ENCODE results near the gene CAPZA1. TPM values are rescaled to one million over a fixed set of nuclear protein-coding genes. Genes with fewer than 3 reads are reported as not detected.

The CAPZA1 gene
- total RNA-seq, 2 experiments from 2014 or later: 166 to 179 TPM

GRCh38 chr1:112685913-112686312 is 66.3 kb downstream of the CAPZA1 start:
- Histone ChIP-seq H3K36me3 (ENCODE audit: insufficient read depth, low read length) (peaks cover 20% of the 10 kb centered on the region), H3K27me3 (ENCODE audit: control insufficient read depth in 1 of 2, insufficient read depth in 2 of 2, low read length in 2 of 2) (no peaks in the 10 kb centered on the region), H3K27ac (ENCODE audit: low read depth in 1 of 2, low read length in 2 of 2) (no peak overlapping the region), H3K4me1 (ENCODE audit: insufficient read depth, low read length) (no peaks in the 10 kb centered on the region), H3K4me3 (ENCODE audit: low read length) (no peak overlapping the region), H3K9me3 (ENCODE audit: control insufficient read depth in 1 of 2, insufficient read depth in 1 of 2, low read length in 2 of 2) (no peaks in the 10 kb centered on the region)
- POLR2A ChIA-PET: no interaction called here
- H3K4me1 Mint-ChIP-seq (ENCODE audit: low read depth): peaks cover 7% of the 10 kb centered on the region
- intact Hi-C loops (cut with DNase I, micrococcal nuclease): no loop called here
- H3K4me3 Mint-ChIP-seq: no peak overlapping the region
- CTCF ChIA-PET: interaction anchor here (1.1 kb wide), 1 partner anchor 184 kb away, joined by 3 read pairs; no protein-coding TSS in a partner anchor
- ATAC-seq (ENCODE audit: poor library complexity): no peak
- H3K27me3 Mint-ChIP-seq: no peaks in the 10 kb centered on the region
- H3K9me3 Mint-ChIP-seq: no peaks in the 10 kb centered on the region
- no peak overlapping the region for H3K27ac Mint-ChIP-seq
- no peak for DNase-seq
- H3K36me3 Mint-ChIP-seq (ENCODE audit: low read depth): peaks cover 37% of the 10 kb centered on the region
- no peak for TF ChIP-seq CTCF (IDR thresholded peaks at IDR 0.05)

GRCh38 chr1:112686417-112686816 is 66.8 kb downstream of the CAPZA1 start:
- H3K27ac ChIP-seq (ENCODE audit: low read depth in 1 of 2, low read length in 2 of 2): no peak overlapping the region
- Mint-ChIP-seq H3K27ac (no peak overlapping the region), H3K27me3 (no peaks in the 10 kb centered on the region), H3K4me1 (ENCODE audit: low read depth) (peaks cover 7% of the 10 kb centered on the region), H3K36me3 (ENCODE audit: low read depth) (peaks cover 41% of the 10 kb centered on the region), H3K9me3 (no peaks in the 10 kb centered on the region), H3K4me3 (no peak overlapping the region)
- no peaks in the 10 kb centered on the region for H3K9me3 ChIP-seq (ENCODE audit: control insufficient read depth in 1 of 2, insufficient read depth in 1 of 2, low read length in 2 of 2)
- intact Hi-C loops (cut with DNase I, micrococcal nuclease): no loop called here
- no peaks in the 10 kb centered on the region for H3K4me1 ChIP-seq (ENCODE audit: insufficient read depth, low read length)
- ATAC-seq (ENCODE audit: poor library complexity): no peak
- no peaks in the 10 kb centered on the region for H3K27me3 ChIP-seq (ENCODE audit: control insufficient read depth in 1 of 2, insufficient read depth in 2 of 2, low read length in 2 of 2)
- peaks cover 23% of the 10 kb centered on the region for H3K36me3 ChIP-seq (ENCODE audit: insufficient read depth, low read length)
- ChIA-PET POLR2A (no interaction called here), CTCF (interaction anchor here (1.1 kb wide), 1 partner anchor 184 kb away, joined by 3 read pairs; no protein-coding TSS in a partner anchor)
- DNase-seq: no peak
- no peak overlapping the region for H3K4me3 ChIP-seq (ENCODE audit: low read length)
- TF ChIP-seq CTCF (IDR thresholded peaks at IDR 0.05): no peak

GRCh38 chr1:112686835-112687234 is 67.2 kb downstream of the CAPZA1 start:
- Histone ChIP-seq H3K4me1 (ENCODE audit: insufficient read depth, low read length) (no peaks in the 10 kb centered on the region), H3K36me3 (ENCODE audit: insufficient read depth, low read length) (peaks cover 28% of the 10 kb centered on the region), H3K4me3 (ENCODE audit: low read length) (no peak overlapping the region), H3K9me3 (ENCODE audit: control insufficient read depth in 1 of 2, insufficient read depth in 1 of 2, low read length in 2 of 2) (no peaks in the 10 kb centered on the region), H3K27me3 (ENCODE audit: control insufficient read depth in 1 of 2, insufficient read depth in 2 of 2, low read length in 2 of 2) (no peaks in the 10 kb centered on the region), H3K27ac (ENCODE audit: low read depth in 1 of 2, low read length in 2 of 2) (no peak overlapping the region)
- Mint-ChIP-seq H3K4me3 (no peak overlapping the region), H3K27me3 (no peaks in the 10 kb centered on the region), H3K4me1 (ENCODE audit: low read depth) (peaks cover 7% of the 10 kb centered on the region), H3K36me3 (ENCODE audit: low read depth) (peaks cover 45% of the 10 kb centered on the region), H3K9me3 (no peaks in the 10 kb centered on the region), H3K27ac (no peak overlapping the region)
- ChIA-PET CTCF (interaction anchor here (1.1 kb wide), 1 partner anchor 185 kb away, joined by 3 read pairs; no protein-coding TSS in a partner anchor), POLR2A (no interaction called here)
- TF ChIP-seq CTCF (IDR thresholded peaks at IDR 0.05): no peak
- intact Hi-C loops (cut with DNase I, micrococcal nuclease): no loop called here
- ATAC-seq (ENCODE audit: poor library complexity): no peak
- no peak for DNase-seq
